ENCODE results near the gene HS3ST6. TPM values are rescaled to one million over a fixed set of nuclear protein-coding genes. Genes with fewer than 3 reads are reported as not detected.
"Not testable (repeated sequence)": the region's sequence is repeated elsewhere in the genome, so short reads cannot be mapped to it uniquely, and the experiment has no call there.

HS3ST6 gene
- total RNA-seq, 1 experiment from 2014 or later: not detected

- in situ Hi-C loops (cut with HindIII; ENCODE audit: low pct_unique_long_range_greater_than_20kb, low sequenced_read_pairs): no loop called here
- no peak for DNase-seq (ENCODE audit: low read depth)
Measured at GRCh38 chr16:1950559-1950958, 32.3 kb upstream of the HS3ST6 start.

- in situ Hi-C loops (cut with HindIII; ENCODE audit: low pct_unique_long_range_greater_than_20kb, low sequenced_read_pairs): no loop called here
- DNase-seq (ENCODE audit: low read depth): no peak
Measured at GRCh38 chr16:1950047-1950446, 31.8 kb upstream of the HS3ST6 start.

GRCh38 chr16:1949507-1949906 is 31.3 kb upstream of the HS3ST6 start:
- no peak for DNase-seq (ENCODE audit: low read depth)
- in situ Hi-C loops (cut with HindIII; ENCODE audit: low pct_unique_long_range_greater_than_20kb, low sequenced_read_pairs): no loop called here

- in situ Hi-C loops (cut with HindIII; ENCODE audit: low pct_unique_long_range_greater_than_20kb, low sequenced_read_pairs): no loop called here
- DNase-seq (ENCODE audit: low read depth): no peak
Measured at GRCh38 chr16:1947369-1947670, 29.1 kb upstream of the HS3ST6 start.

GRCh38 chr16:1946495-1947368 is 28.5 kb upstream of the HS3ST6 start:
- in situ Hi-C loops (cut with HindIII; ENCODE audit: low pct_unique_long_range_greater_than_20kb, low sequenced_read_pairs): no loop called here
- no peak for DNase-seq (ENCODE audit: low read depth)

- in situ Hi-C loops (cut with HindIII; ENCODE audit: low pct_unique_long_range_greater_than_20kb, low sequenced_read_pairs): no loop called here
Measured at GRCh38 chr16:1945559-1946391, 27.6 kb upstream of the HS3ST6 start.

GRCh38 chr16:1944612-1945199 is 26.5 kb upstream of the HS3ST6 start:
- DNase-seq (ENCODE audit: low read depth): no peak
- in situ Hi-C loops (cut with HindIII; ENCODE audit: low pct_unique_long_range_greater_than_20kb, low sequenced_read_pairs): no loop called here

More at GRCh38 chr16:1945559-1946391, 27.6 kb upstream of the HS3ST6 start:
- no peak for DNase-seq (ENCODE audit: low read depth)

GRCh38 chr16:1942810-1943726 is 24.9 kb upstream of the HS3ST6 start, which contains the start of gene MSRB1:
Gene MSRB1, minus strand, starts transcription at chr16:1943199. Its CDS starts 43 bp downstream, at chr16:1943156.
- peak; percentile 98 for DNase-seq (ENCODE audit: low read depth)
- in situ Hi-C loops (cut with HindIII; ENCODE audit: low pct_unique_long_range_greater_than_20kb, low sequenced_read_pairs): no loop called here

- in situ Hi-C loops (cut with HindIII; ENCODE audit: low pct_unique_long_range_greater_than_20kb, low sequenced_read_pairs): no loop called here
- peak; percentile 59 for DNase-seq (ENCODE audit: low read depth)
Measured at GRCh38 chr16:1942047-1942809, 24.0 kb upstream of the HS3ST6 start.

- in situ Hi-C loops (cut with HindIII; ENCODE audit: low pct_unique_long_range_greater_than_20kb, low sequenced_read_pairs): no loop called here
- DNase-seq (ENCODE audit: low read depth): peak; percentile 97
Measured at GRCh38 chr16:1941162-1942046, 23.2 kb upstream of the HS3ST6 start.

- DNase-seq (ENCODE audit: low read depth): peak; percentile 98
- in situ Hi-C loops (cut with HindIII; ENCODE audit: low pct_unique_long_range_greater_than_20kb, low sequenced_read_pairs): no loop called here
Measured at GRCh38 chr16:1940273-1941161, 22.3 kb upstream of the HS3ST6 start.

- in situ Hi-C loops (cut with HindIII; ENCODE audit: low pct_unique_long_range_greater_than_20kb, low sequenced_read_pairs): not testable (repeated sequence)
Measured at GRCh38 chr16:1939833-1940232, 21.6 kb upstream of the HS3ST6 start.

GRCh38 chr16:1938910-1939309 is 20.7 kb upstream of the HS3ST6 start:
- no peak for DNase-seq (ENCODE audit: low read depth)
- in situ Hi-C loops (cut with HindIII; ENCODE audit: low pct_unique_long_range_greater_than_20kb, low sequenced_read_pairs): no loop called here

More at GRCh38 chr16:1939833-1940232, 21.6 kb upstream of the HS3ST6 start:
- not testable (repeated sequence) for DNase-seq (ENCODE audit: low read depth)

GRCh38 chr16:1938316-1938715 is 20.1 kb upstream of the HS3ST6 start:
- in situ Hi-C loops (cut with HindIII; ENCODE audit: low pct_unique_long_range_greater_than_20kb, low sequenced_read_pairs): no loop called here

GRCh38 chr16:1936945-1937479 is 18.8 kb upstream of the HS3ST6 start:
- in situ Hi-C loops (cut with HindIII; ENCODE audit: low pct_unique_long_range_greater_than_20kb, low sequenced_read_pairs): no loop called here
- no peak for DNase-seq (ENCODE audit: low read depth)

More at GRCh38 chr16:1938316-1938715, 20.1 kb upstream of the HS3ST6 start:
- DNase-seq (ENCODE audit: low read depth): no peak
